Muscle of leg (tissue), 11 donors: ENCODE results near the gene TPSG1. TPM values are rescaled to one million over a fixed set of nuclear protein-coding genes. Genes with fewer than 3 reads are reported as not detected.
"Not testable (repeated sequence)": the region's sequence is repeated elsewhere in the genome, so short reads cannot be mapped to it uniquely, and the experiment has no call there.

Experiments
- DNase-seq: peaks from one replicate; pipeline ENCODE4 v3.0.0; 2013
- H3K27ac ChIP-seq: one replicate; pipeline ENCODE4 v1.5.1; 2013; ENCODE audit warnings: mild to moderate bottlenecking, low read length, control low read depth
- H3K27me3 ChIP-seq: one replicate; pipeline ENCODE4 v1.6.1; 2013; ENCODE audit warnings: low read length; ENCODE audit not compliant: control insufficient read depth, insufficient read depth
- H3K36me3 ChIP-seq: one replicate; pipeline ENCODE4 v1.6.1; 2013; ENCODE audit warnings: low read length; ENCODE audit not compliant: control insufficient read depth, insufficient read depth
- H3K4me1 ChIP-seq: one replicate; pipeline ENCODE4 v1.6.1; 2013; ENCODE audit warnings: low read length; ENCODE audit not compliant: control insufficient read depth, insufficient read depth
- H3K4me3 ChIP-seq: one replicate; pipeline ENCODE4 v1.5.1; 2013; ENCODE audit warnings: low read length, control low read depth
- H3K9me3 ChIP-seq: replicated peaks from 2 replicates; pipeline ENCODE4 v1.6.1; 2013; ENCODE audit warnings: low read depth, low read length; ENCODE audit not compliant: control insufficient read depth
- WGBS: methylation state at CpG from one replicate; pipeline ENCODE4 v1.1.5; 2013; ENCODE audit warnings: missing lambda C conversion rate; ENCODE audit not compliant: insufficient coverage; 5-methylcytosine and 5-hydroxymethylcytosine counted together
- polyA plus RNA-seq, 8 donors: library from polyadenylated mRNA; unstranded; fragments of 120-200 nt; gene quantifications; one replicate each; pipeline versions ENCODE4 v1.2.1 to v1.2.3, GENCODE V29; 2013; ENCODE audit warnings: inconsistent platforms in 1 of 8, low replicate concordance in 1 of 8; ENCODE audit not compliant: insufficient read length in 8 of 8, insufficient read depth in 1 of 8
- total RNA-seq: library from RNA; stranded (reverse); fragments of 120-200 nt; gene quantifications from one replicate; pipeline ENCODE4 v1.2.4, GENCODE V29; 2013

TPSG1 gene
- total and polyA plus RNA-seq, 9 donors, result 0.98 to 3.7 (median 1.7) TPM; not detected in 1

GRCh38 chr16:1196494-1196893 is 28.6 kb downstream of the TPSG1 start:
- no peaks in the 10 kb centered on the region for H3K36me3 ChIP-seq
- DNase-seq, result no peak
- no peak overlapping the region for H3K4me3 ChIP-seq
- no peaks in the 10 kb centered on the region for H3K9me3 ChIP-seq
- no peak overlapping the region for H3K27ac ChIP-seq
- peaks cover 7% of the 10 kb centered on the region for H3K4me1 ChIP-seq
- H3K27me3 ChIP-seq, result no peaks in the 10 kb centered on the region
- WGBS, result 71% methylated on average over 9 of the region's 11 CpGs

DNA sequence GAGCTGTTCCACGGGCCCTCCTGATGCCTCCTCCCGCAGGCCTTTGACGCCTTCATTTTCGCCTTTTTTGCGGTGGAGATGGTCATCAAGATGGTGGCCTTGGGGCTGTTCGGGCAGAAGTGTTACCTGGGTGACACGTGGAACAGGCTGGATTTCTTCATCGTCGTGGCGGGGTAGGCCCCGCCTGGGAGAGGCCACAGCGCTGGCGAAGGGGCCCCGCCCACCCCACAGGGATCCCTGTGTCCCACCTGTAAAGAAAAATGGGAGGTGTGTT is 29.7 kb downstream of the TPSG1 start:
- no peak for DNase-seq

DNA sequence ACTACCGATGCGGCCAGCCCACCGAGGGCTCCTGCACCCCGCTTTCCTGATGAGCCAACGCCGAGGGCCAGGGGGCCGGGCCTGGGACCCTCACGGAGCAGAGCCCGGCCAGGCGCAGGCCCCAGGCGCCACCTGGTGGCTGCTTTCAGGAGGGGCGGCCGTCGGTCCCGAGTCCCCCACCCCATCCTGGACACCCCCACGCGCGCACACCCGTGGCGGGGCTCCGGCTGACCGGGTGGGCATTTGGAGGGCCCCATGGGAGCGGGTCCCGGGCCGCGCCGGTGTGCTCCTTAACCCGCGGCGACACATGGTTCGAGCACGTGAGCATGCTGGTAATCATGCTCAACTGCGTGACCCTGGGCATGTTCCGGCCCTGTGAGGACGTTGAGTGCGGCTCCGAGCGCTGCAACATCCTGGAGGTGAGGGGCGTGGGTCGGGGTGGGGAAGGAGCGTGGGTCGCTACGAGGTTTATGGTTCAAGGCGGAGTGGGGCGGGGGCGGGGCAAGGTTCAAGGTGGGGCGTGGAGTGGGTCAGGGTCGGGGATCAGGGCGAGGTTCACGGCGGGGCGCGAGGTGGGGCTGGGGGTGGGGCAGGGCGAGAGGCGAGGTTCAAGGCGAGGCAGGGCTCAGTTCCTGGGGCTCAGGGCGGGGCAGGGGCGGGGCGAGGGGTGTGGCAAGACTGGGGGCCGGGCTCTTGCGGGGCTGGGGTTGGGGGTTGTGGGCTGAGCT is 30.2 kb downstream of the TPSG1 start:
- no peak for DNase-seq
- Histone ChIP-seq H3K4me3 (no peak overlapping the region), H3K27ac (no peak overlapping the region), H3K27me3 (no peaks in the 10 kb centered on the region), H3K36me3 (no peaks in the 10 kb centered on the region), H3K9me3 (no peaks in the 10 kb centered on the region), H3K4me1 (peaks cover 7% of the 10 kb centered on the region)
- WGBS, result 28% methylated on average over 61 of the region's 61 CpGs

More for the DNA sequence above, 29.7 kb downstream of the TPSG1 start:
- H3K9me3 ChIP-seq, result no peaks in the 10 kb centered on the region
- no peak overlapping the region for H3K27ac ChIP-seq
- 78% methylated on average over 10 of the region's 14 CpGs for WGBS
- peaks cover 7% of the 10 kb centered on the region for H3K4me1 ChIP-seq
- H3K36me3 ChIP-seq, result no peaks in the 10 kb centered on the region
- H3K27me3 ChIP-seq, result no peaks in the 10 kb centered on the region
- no peak overlapping the region for H3K4me3 ChIP-seq

DNA sequence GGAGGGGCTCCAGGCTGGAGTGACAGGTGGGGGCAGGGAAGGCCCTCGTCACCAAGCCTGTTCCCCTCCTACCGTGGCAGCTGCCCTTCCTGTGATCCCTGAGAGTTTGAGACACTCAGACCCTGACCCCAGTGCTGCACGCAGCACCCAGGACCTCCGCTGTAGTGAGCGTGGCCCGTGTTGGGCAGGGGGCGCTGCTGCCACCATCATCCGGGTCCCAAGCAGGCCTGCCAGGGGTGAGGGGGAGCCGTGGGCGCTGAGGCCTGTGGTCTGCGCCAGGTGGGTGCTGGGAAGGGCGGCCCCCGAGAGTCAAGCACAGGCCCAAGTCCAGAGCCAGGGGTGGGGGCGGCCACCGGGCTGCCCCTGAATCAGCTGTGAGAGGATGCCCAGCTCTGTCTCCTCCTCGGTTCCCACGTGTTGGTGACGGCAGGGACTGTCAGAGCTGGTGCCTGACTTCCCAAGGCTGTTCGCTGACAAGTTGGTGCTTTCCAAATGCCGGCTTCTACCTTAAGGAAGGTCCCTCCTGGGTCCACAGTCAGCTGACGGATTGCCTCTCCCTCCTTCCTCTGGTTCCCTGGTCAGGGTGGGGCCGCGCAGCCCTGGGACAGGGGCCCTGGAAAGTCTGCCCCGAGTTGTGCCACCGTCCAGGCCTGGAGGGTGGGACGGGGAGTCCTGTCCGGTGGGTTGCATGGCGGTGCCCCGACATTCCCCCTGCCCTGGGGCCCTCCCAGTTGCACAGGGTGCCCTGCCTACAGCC is 31.1 kb downstream of the TPSG1 start:
- DNase-seq, result no peak
- Histone ChIP-seq H3K4me1 (peaks cover 7% of the 10 kb centered on the region), H3K4me3 (no peak overlapping the region), H3K36me3 (no peaks in the 10 kb centered on the region), H3K9me3 (no peaks in the 10 kb centered on the region), H3K27me3 (no peaks in the 10 kb centered on the region), H3K27ac (no peak overlapping the region)
- 68% methylated on average over 26 of the region's 29 CpGs for WGBS

GRCh38 chr16:1193143-1193824 is 31.8 kb downstream of the TPSG1 start:
- no peak for DNase-seq
- Histone ChIP-seq H3K27me3 (no peaks in the 10 kb centered on the region), H3K4me1 (peaks cover 7% of the 10 kb centered on the region), H3K9me3 (no peaks in the 10 kb centered on the region), H3K4me3 (no peak overlapping the region), H3K36me3 (no peaks in the 10 kb centered on the region), H3K27ac (no peak overlapping the region)
- WGBS, result 72% methylated on average over 29 of the region's 30 CpGs

GRCh38 chr16:1192384-1193073 is 32.5 kb downstream of the TPSG1 start:
- peaks cover 7% of the 10 kb centered on the region for H3K4me1 ChIP-seq
- H3K27me3 ChIP-seq, result no peaks in the 10 kb centered on the region
- no peaks in the 10 kb centered on the region for H3K36me3 ChIP-seq
- H3K27ac ChIP-seq, result no peak overlapping the region
- H3K4me3 ChIP-seq, result no peak overlapping the region
- H3K9me3 ChIP-seq, result no peaks in the 10 kb centered on the region
- 61% methylated on average over 6 of the region's 9 CpGs for WGBS
- no peak for DNase-seq

GRCh38 chr16:1190789-1191188 is 34.3 kb downstream of the TPSG1 start:
- H3K4me1 ChIP-seq, H3K4me3 ChIP-seq, H3K9me3 ChIP-seq, H3K36me3 ChIP-seq, H3K27me3 ChIP-seq, H3K27ac ChIP-seq, DNase-seq: not testable (repeated sequence)
- 88% methylated on average over 11 of the region's 11 CpGs for WGBS

DNA sequence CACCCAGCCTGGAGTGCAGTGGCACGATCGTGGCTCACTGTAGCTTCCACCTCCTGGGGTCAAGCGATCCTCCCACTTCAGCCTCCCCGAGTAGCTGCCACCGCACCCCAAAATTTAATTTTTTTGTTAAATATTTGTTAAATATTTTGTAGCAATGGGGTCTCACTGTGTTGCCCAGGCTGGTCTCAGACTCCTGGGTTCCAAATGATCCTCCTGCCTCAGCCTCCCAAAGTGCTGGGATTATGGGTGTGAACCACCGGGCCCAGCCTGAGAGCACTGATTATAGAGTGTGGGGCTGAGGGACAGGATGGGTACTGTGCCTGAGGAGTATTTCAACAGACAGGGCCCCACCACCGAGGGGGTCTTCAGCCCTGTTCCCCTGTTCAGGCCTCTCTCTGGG is 35.6 kb downstream of the TPSG1 start:
- Histone ChIP-seq H3K4me3 (no peak overlapping the region), H3K27ac (no peak overlapping the region)
- WGBS, result 83% methylated on average over 1 of the region's 7 CpGs

DNA sequence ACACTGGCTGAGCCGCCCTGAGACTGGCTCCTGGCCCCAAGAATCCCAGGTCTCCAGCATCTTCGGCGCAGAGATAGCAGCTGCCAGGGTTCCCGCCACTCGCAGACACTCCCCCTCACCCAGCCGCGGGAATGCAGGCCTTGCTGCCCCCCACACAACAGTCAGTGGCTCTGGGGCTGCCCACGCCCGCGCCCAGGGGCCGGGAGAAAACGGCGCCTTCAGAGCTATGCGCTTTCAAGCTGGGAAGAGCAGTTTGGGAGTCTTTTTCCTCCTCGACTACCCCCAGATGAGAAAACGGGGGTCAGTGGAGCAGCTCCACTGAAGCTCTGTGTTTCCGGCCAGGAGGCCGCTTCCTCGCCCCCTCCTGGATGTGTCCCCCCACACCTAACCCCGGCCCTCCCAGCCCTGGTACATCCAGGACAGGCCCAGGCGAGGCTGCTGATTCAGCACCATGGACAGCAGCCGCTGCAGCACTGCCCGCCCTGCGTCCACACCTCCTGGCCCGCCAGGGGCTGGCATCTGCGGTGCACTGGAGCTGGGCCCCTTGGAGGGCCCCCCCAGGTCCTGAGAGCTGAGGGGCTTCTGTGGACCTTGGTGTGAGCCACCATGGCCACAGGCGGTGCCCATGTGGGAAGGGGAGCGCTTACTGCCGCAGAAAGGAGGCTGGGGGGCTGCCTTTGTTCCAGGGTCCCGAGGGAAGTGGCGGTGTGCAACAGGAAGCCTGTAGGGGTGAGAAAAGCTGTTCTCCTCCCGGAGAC is 36.5 kb downstream of the TPSG1 start:
- WGBS, result 33% methylated on average over 26 of the region's 32 CpGs
- DNase-seq, result peak; percentile 56
- Histone ChIP-seq H3K4me1 (peaks cover 14% of the 10 kb centered on the region), H3K27ac (no peak overlapping the region), H3K4me3 (no peak overlapping the region), H3K36me3 (no peaks in the 10 kb centered on the region), H3K27me3 (no peaks in the 10 kb centered on the region), H3K9me3 (no peaks in the 10 kb centered on the region)

More for the DNA sequence above, 35.6 kb downstream of the TPSG1 start:
- no peak for DNase-seq
- H3K9me3 ChIP-seq, result no peaks in the 10 kb centered on the region
- peaks cover 9% of the 10 kb centered on the region for H3K4me1 ChIP-seq
- H3K36me3 ChIP-seq, result no peaks in the 10 kb centered on the region
- no peaks in the 10 kb centered on the region for H3K27me3 ChIP-seq
